ENCODE measurements around the gene APRT.

APRT gene

GRCh38 chr16:88768071-88768783, 43.5 kb downstream of the APRT start:
- no peak overlapping the region for H3K4me3 ChIP-seq (ENCODE audit: low read length)
- DNase-seq (ENCODE audit: low read depth, low spot score) = no peak

- no peak for DNase-seq (ENCODE audit: low read depth, low spot score)
- no peak overlapping the region for H3K4me3 ChIP-seq (ENCODE audit: low read length)
Observed at GRCh38 chr16:88767546-88768070, 44.1 kb downstream of the APRT start.

GRCh38 chr16:88766975-88767374, 44.8 kb downstream of the APRT start:
- DNase-seq (ENCODE audit: low read depth, low spot score) = no peak
- no peak overlapping the region for H3K4me3 ChIP-seq (ENCODE audit: low read length)

GRCh38 chr16:88764913-88765349, 46.8 kb downstream of the APRT start:
- no peak overlapping the region for H3K4me3 ChIP-seq (ENCODE audit: low read length)
- no peak for DNase-seq (ENCODE audit: low read depth, low spot score)

GRCh38 chr16:88764080-88764479, 47.6 kb downstream of the APRT start:
- DNase-seq (ENCODE audit: low read depth, low spot score) = no peak
- no peak overlapping the region for H3K4me3 ChIP-seq (ENCODE audit: low read length)

GRCh38 chr16:88763502-88764053, 48.1 kb downstream of the APRT start:
- DNase-seq (ENCODE audit: low read depth, low spot score) = no peak

GRCh38 chr16:88762941-88763340, 48.8 kb downstream of the APRT start:
- H3K4me3 ChIP-seq (ENCODE audit: low read length) = no peak overlapping the region
- DNase-seq (ENCODE audit: low read depth, low spot score) = no peak

More at GRCh38 chr16:88763502-88764053, 48.1 kb downstream of the APRT start:
- H3K4me3 ChIP-seq (ENCODE audit: low read length) = no peak overlapping the region

- H3K4me3 ChIP-seq (ENCODE audit: low read length) = no peak overlapping the region
- no peak for DNase-seq (ENCODE audit: low read depth, low spot score)
Observed at GRCh38 chr16:88762258-88762870, 49.4 kb downstream of the APRT start.

GRCh38 chr16:88761830-88762229, 49.9 kb downstream of the APRT start:
- DNase-seq (ENCODE audit: low read depth, low spot score) = no peak
- no peak overlapping the region for H3K4me3 ChIP-seq (ENCODE audit: low read length)

GRCh38 chr16:88761143-88761534, 50.6 kb downstream of the APRT start:
- H3K4me3 ChIP-seq (ENCODE audit: low read length) = no peak overlapping the region
- DNase-seq (ENCODE audit: low read depth, low spot score) = no peak

GRCh38 chr16:88760424-88761142, 51.1 kb downstream of the APRT start:
- H3K4me3 ChIP-seq (ENCODE audit: low read length) = no peak overlapping the region
- no peak for DNase-seq (ENCODE audit: low read depth, low spot score)

GRCh38 chr16:88759976-88760350, 51.8 kb downstream of the APRT start:
- no peak overlapping the region for H3K4me3 ChIP-seq (ENCODE audit: low read length)
- no peak for DNase-seq (ENCODE audit: low read depth, low spot score)
